Measurements from ENCODE around the gene GEMIN4. TPM values are rescaled to one million over a fixed set of nuclear protein-coding genes. Genes with fewer than 3 reads are reported as not detected.
A peak's percentile ranks its signal among the peaks of the same experiment; 100 is the strongest.

Gene GEMIN4
- 36.1 and 51.8 TPM in 2 replicates for polyA plus RNA-seq (2011; rRNA removed)
- polyA plus RNA-seq (2012; cell fraction: cytosol; rRNA removed), result 47.7 and 57.8 TPM in 2 replicates
- 87.8 and 97.5 TPM in 2 replicates for polyA plus RNA-seq (2012; cell fraction: nucleus; rRNA removed)
- polyA plus RNA-seq (2017; fragmentation: RNase III; extraction: RNeasy Plus Mini Kit Qiagen cat#74134 plus additional on column Dnase treatment), result 45.5 to 49.0 TPM (median 47.6 TPM) in 3 replicates
- 75.5 and 86.7 TPM in 2 replicates for polyA minus RNA-seq (2011; rRNA and poly(A)+ RNA removed)

GRCh38 chr17:752002-752619 lies at the start of gene GEMIN4:
Gene GEMIN4 (minus strand): TSS chr17:752264. CDS start chr17:752142, 122 bp downstream.
- ATAC-seq, result peak; percentile 79 to 91
- Histone ChIP-seq H3K4me3 (peak within 1 kb of the TSS; percentile 97), H3K9me3 (no peaks in the 10 kb centered on the region), H3K4me1 (peaks cover 10% of the 10 kb centered on the region), H3K27ac (peak within 1 kb of the TSS; percentile 97 to 98), H3K4me2 (peak within 1 kb of the TSS; percentile 96)
- no peak for FAIRE-seq
- ChIA-PET POLR2A (interaction anchor here (1.3 to 1.7 kb wide), 3 partner anchors 19 to 37 kb away, joined by 4 to 6 read pairs (median 6); partner anchors contain the start of genes GLOD4, MRM3 and VPS53), CTCF (interaction anchor here (0.7 to 6.1 kb wide), 27 partner anchors 7 to 602 kb away, joined by 3 to 41 read pairs (median 5); partner anchors contain the start of genes GLOD4, MRM3, NXN and TIMM22)
- WGBS (ENCODE audit: missing lambda C conversion rate), result under 1% methylated on average over 30 of the region's 87 CpGs
- DNase-seq (ENCODE audit: low read depth in 1 of 2, low spot score in 1 of 2), result peak; percentile 94 to 95
- TF ChIP-seq TFCP2L1 (CRISPR knock-in tag; IDR thresholded peaks at IDR 0.05) (no peak; the same call in 1 of the 2 replicates), MYC (IDR thresholded peaks at IDR 0.05; ENCODE audit: borderline replicate concordance, low read length) (no peak), FOSL2 (IDR thresholded peaks at IDR 0.05) (no peak), FOSL2 (CRISPR knock-in tag; IDR thresholded peaks at IDR 0.05) (no peak), REST (IDR thresholded peaks at IDR 0.05) (no peak; the same call in 1 of the 2 replicates), CHD2 (IDR thresholded peaks at IDR 0.05; ENCODE audit: low read length, partially characterized antibody) (no peak), TP53 (CRISPR knock-in tag; IDR thresholded peaks at IDR 0.05) (no peak), PHF8 (IDR thresholded peaks at IDR 0.05; ENCODE audit: borderline replicate concordance, low read depth) (peak; percentile 95), ATOH8 (CRISPR knock-in tag; IDR thresholded peaks at IDR 0.05; ENCODE audit: low read depth) (no peak), HOXB13 (CRISPR knock-in tag; IDR thresholded peaks at IDR 0.05; ENCODE audit: low read depth) (no peak), RCOR1 (IDR thresholded peaks at IDR 0.05; ENCODE audit: low read depth, low read length) (no peak), JUN (IDR thresholded peaks at IDR 0.05) (peak in 1 of 2 experiments; percentile 97; a peak in 3 of 5 replicates), NFE2L2 (conservative IDR thresholded peaks at IDR 0.05; ENCODE audit: low read length) (no peak), BCL3 (IDR thresholded peaks at IDR 0.05) (peak; percentile 93), HMGXB4 (CRISPR knock-in tag; IDR thresholded peaks at IDR 0.05; ENCODE audit: borderline replicate concordance) (peak; percentile 31; the same call in 1 of the 2 replicates), MAX (IDR thresholded peaks at IDR 0.05) (peak; percentile 81), HOXB5 (CRISPR knock-in tag; IDR thresholded peaks at IDR 0.05) (peak; percentile 9; the same call in 1 of the 2 replicates), POLR2AphosphoS2 (conservative IDR thresholded peaks at IDR 0.05; ENCODE audit: low read length) (no peak), HEYL (CRISPR knock-in tag; IDR thresholded peaks at IDR 0.05) (no peak), POLR2A (IDR thresholded peaks at IDR 0.05; ENCODE audit: low read length) (peak; percentile 92), PBX3 (IDR thresholded peaks at IDR 0.05) (peak; percentile 47; the same call in 1 of the 2 replicates), RAD21 (conservative IDR thresholded peaks at IDR 0.05 in 1 of 2, IDR thresholded peaks at IDR 0.05 in 1 of 2) (peak; percentile 32 to 64; a peak in 4 of 5 replicates), CTCF (IDR thresholded peaks at IDR 0.05) (peak; percentile 97), E2F6 (IDR thresholded peaks at IDR 0.05; ENCODE audit: borderline replicate concordance, low read depth) (peak; percentile 88), SMC3 (IDR thresholded peaks at IDR 0.05) (peak; percentile 74), MAZ (IDR thresholded peaks at IDR 0.05; ENCODE audit: borderline replicate concordance, low read depth, low read length) (no peak)
